ENCODE data around the gene C15orf61. TPM values are rescaled to one million over a fixed set of nuclear protein-coding genes. Genes with fewer than 3 reads are reported as not detected.

The C15orf61 gene
- total RNA-seq, 1 experiment from 2014 or later, result 5.6 TPM

- in situ Hi-C loops (cut with HindIII; ENCODE audit: low pct_unique_long_range_greater_than_20kb, low sequenced_read_pairs) (no loop called here), intact Hi-C loops (cut with micrococcal nuclease; ENCODE audit: unreplicated experiment) (no loop called here)
- ATAC-seq (no peak), DNase-seq (ENCODE audit: low read depth, low spot score) (no peak)
- ChIA-PET CTCF (no interaction called here), POLR2A (no interaction called here)
- H3K4me3 ChIP-seq (ENCODE audit: low read depth in 2 of 2, low read length in 2 of 2), result no peak overlapping the region
- peaks cover 17% of the 10 kb centered on the region for H3K4me1 ChIP-seq (ENCODE audit: control insufficient read depth, insufficient read depth, low read length)
- no peaks in the 10 kb centered on the region for H3K36me3 ChIP-seq (ENCODE audit: control insufficient read depth, insufficient read depth, low read length)
- TF ChIP-seq, protein P1, sequence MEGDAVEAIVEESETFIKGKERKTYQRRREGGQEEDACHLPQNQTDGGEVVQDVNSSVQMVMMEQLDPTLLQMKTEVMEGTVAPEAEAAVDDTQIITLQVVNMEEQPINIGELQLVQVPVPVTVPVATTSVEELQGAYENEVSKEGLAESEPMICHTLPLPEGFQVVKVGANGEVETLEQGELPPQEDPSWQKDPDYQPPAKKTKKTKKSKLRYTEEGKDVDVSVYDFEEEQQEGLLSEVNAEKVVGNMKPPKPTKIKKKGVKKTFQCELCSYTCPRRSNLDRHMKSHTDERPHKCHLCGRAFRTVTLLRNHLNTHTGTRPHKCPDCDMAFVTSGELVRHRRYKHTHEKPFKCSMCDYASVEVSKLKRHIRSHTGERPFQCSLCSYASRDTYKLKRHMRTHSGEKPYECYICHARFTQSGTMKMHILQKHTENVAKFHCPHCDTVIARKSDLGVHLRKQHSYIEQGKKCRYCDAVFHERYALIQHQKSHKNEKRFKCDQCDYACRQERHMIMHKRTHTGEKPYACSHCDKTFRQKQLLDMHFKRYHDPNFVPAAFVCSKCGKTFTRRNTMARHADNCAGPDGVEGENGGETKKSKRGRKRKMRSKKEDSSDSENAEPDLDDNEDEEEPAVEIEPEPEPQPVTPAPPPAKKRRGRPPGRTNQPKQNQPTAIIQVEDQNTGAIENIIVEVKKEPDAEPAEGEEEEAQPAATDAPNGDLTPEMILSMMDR (IDR thresholded peaks at IDR 0.05), result no peak
- TF ChIP-seq TCF7L2 (IDR thresholded peaks at IDR 0.05; ENCODE audit: low read depth, low read length) (no peak), POLR2AphosphoS5 (IDR thresholded peaks at IDR 0.05; ENCODE audit: low read depth, low read length) (no peak), SIN3A (IDR thresholded peaks at IDR 0.05; ENCODE audit: borderline replicate concordance, insufficient read depth, low read depth, low read length) (no peak)
- TF ChIP-seq, protein P2, sequence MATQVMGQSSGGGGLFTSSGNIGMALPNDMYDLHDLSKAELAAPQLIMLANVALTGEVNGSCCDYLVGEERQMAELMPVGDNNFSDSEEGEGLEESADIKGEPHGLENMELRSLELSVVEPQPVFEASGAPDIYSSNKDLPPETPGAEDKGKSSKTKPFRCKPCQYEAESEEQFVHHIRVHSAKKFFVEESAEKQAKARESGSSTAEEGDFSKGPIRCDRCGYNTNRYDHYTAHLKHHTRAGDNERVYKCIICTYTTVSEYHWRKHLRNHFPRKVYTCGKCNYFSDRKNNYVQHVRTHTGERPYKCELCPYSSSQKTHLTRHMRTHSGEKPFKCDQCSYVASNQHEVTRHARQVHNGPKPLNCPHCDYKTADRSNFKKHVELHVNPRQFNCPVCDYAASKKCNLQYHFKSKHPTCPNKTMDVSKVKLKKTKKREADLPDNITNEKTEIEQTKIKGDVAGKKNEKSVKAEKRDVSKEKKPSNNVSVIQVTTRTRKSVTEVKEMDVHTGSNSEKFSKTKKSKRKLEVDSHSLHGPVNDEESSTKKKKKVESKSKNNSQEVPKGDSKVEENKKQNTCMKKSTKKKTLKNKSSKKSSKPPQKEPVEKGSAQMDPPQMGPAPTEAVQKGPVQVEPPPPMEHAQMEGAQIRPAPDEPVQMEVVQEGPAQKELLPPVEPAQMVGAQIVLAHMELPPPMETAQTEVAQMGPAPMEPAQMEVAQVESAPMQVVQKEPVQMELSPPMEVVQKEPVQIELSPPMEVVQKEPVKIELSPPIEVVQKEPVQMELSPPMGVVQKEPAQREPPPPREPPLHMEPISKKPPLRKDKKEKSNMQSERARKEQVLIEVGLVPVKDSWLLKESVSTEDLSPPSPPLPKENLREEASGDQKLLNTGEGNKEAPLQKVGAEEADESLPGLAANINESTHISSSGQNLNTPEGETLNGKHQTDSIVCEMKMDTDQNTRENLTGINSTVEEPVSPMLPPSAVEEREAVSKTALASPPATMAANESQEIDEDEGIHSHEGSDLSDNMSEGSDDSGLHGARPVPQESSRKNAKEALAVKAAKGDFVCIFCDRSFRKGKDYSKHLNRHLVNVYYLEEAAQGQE (IDR thresholded peaks at IDR 0.05; ENCODE audit: insufficient read depth in 1 of 2, low read depth in 2 of 2, low read length in 1 of 2), result no peak
- no peaks in the 10 kb centered on the region for H3K27me3 ChIP-seq (ENCODE audit: control insufficient read depth, insufficient read depth, low read length)
- H3K9me3 ChIP-seq (ENCODE audit: control insufficient read depth, insufficient read depth, low read depth, low read length), result no peaks in the 10 kb centered on the region
- BruUV-seq (replicated peaks), result no TSS peak
- H3K27ac ChIP-seq (ENCODE audit: low read length), result no peak overlapping the region
Measured at GRCh38 chr15:67551207-67551743, 30.3 kb downstream of the C15orf61 start.

GRCh38 chr15:67554580-67554979 lies 33.6 kb downstream of the C15orf61 start:
- intact Hi-C loops (cut with micrococcal nuclease; ENCODE audit: unreplicated experiment), result no loop called here
- Histone ChIP-seq H3K27me3 (ENCODE audit: control insufficient read depth, insufficient read depth, low read length) (no peaks in the 10 kb centered on the region), H3K27ac (ENCODE audit: low read length) (no peak overlapping the region), H3K4me1 (ENCODE audit: control insufficient read depth, insufficient read depth, low read length) (no peaks in the 10 kb centered on the region; the same call in 1 of the 2 replicates), H3K36me3 (ENCODE audit: control insufficient read depth, insufficient read depth, low read length) (no peaks in the 10 kb centered on the region), H3K4me3 (ENCODE audit: low read depth in 2 of 2, low read length in 2 of 2) (no peak overlapping the region), H3K9me3 (ENCODE audit: control insufficient read depth, insufficient read depth, low read depth, low read length) (no peaks in the 10 kb centered on the region)
- in situ Hi-C loops (cut with HindIII; ENCODE audit: low pct_unique_long_range_greater_than_20kb, low sequenced_read_pairs), result no loop called here
- POLR2A ChIA-PET, result interaction anchor here (0.7 kb wide), 1 partner anchor 267 kb away, joined by 3 read pairs; no protein-coding TSS in a partner anchor
- BruUV-seq (replicated peaks), result no TSS peak
- TF ChIP-seq POLR2AphosphoS5 (IDR thresholded peaks at IDR 0.05; ENCODE audit: low read depth, low read length) (no peak), SIN3A (IDR thresholded peaks at IDR 0.05; ENCODE audit: borderline replicate concordance, insufficient read depth, low read depth, low read length) (no peak), TCF7L2 (IDR thresholded peaks at IDR 0.05; ENCODE audit: low read depth, low read length) (no peak)
- TF ChIP-seq, protein P1 (IDR thresholded peaks at IDR 0.05), result no peak
- TF ChIP-seq, protein P2 (IDR thresholded peaks at IDR 0.05; ENCODE audit: insufficient read depth in 1 of 2, low read depth in 2 of 2, low read length in 1 of 2), result no peak
- CTCF ChIA-PET, result no interaction called here
- ATAC-seq, result no peak
- no peak for DNase-seq (ENCODE audit: low read depth, low spot score)

Data from Panc1 (cell line).